Activated T-helper 1 cell treated with anti-CD3 and anti-CD28 coated beads, Interleukin-2, amount 50 U/mL, for 16 hours (primary cell): ENCODE measurements around the gene MORN5.

Experiments used
- DNase-seq, 2 donors: peaks; one replicate each; pipeline ENCODE4 v3.0.0-alpha.2; 2020; ENCODE audit warnings: low read depth in 1 of 2, low spot score in 1 of 2

MORN5 gene

DNA sequence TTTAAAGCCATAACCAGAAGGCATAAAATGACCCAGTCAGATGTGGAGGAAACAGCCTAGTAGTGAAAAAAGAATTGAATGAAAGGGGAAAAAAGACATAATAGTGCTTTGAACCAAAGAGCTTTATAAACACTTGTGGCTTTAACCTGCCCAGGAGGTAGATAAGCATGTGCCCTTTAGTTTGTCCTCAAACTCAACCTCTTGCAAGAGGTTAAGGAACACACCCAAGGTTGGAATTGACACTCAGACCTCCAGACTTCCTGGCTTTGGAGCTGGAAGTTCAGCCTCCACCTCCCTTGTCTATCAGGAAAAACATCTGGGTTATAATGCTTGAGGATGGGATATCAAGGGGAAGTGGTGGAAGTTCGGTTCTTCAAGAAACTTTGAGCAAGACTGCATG, 16.4 kb upstream of the MORN5 start:
- DNase-seq = no peak

DNA sequence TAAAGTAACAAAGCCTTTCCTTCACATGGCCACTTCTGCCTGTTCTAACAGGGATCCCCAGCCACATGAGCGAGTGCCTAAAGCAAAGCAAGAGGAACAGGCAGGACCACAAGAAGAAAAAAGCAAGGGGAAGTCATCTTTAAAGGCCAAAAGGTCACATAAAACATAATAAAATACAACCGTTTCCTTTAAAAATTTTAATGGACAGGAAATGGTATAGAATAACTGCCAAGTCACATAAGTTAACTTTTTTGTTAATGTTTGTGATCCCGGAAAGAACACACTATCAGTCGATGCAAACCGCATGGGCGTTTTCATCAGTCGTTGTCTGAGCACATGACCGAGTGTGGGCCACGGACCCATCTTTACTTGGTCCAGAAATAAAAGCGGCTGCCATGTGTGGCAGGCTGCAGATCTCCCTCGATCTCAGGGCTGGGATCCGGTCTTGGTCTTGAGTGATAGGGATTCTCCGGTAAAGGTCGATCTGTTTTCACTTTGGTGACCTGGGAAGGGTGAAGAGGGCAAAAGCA, 15.8 kb upstream of the MORN5 start:
- no peak for DNase-seq

DNA sequence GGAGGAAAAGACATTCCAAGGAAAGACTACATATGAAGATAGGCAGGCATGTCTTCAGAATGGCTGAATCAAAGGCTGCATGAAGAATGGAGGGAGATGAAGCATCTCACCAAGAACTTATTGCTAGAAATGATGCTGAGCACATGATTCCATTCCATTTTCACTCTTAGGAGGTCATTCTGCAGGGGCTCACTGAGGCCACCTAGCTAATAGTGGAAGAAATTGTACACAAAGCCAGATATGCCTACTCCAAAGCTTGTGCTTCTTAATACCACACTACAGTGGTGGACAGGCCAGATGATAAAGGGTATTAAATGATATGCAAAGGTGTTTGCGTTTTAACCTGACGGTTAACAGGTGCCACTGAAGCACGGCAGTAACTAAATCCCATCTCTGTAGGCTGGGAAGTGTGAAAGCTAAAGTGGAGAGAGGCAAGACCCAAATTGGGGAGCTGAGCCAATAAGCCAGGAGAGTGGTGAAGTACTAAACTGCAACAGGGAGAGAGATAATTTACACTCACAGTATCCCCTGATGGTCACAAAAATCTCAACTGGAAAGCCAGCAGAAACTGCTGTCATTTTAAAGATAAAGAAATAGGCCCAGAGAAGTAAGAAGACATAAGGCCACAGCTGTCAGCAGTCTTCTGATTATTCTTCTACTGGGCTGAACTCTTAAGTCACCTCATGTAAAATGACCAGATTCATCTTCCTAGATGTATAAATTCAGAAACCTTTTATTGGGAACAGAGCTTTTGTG, 14.7 kb upstream of the MORN5 start:
- DNase-seq = no peak

DNA sequence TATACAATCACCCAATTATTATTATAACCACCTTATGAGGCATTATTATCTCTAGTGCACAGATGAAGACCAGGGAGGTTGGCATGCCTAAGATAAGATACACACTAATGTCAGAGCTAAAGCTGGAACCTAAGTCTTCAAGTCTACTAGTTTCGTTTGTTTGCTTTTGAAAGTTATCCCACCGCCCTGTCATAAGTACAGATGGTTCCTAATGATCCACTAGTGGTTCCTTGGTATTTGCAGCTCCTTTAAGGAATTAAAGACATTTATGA, 14.2 kb upstream of the MORN5 start:
- DNase-seq = no peak

DNA sequence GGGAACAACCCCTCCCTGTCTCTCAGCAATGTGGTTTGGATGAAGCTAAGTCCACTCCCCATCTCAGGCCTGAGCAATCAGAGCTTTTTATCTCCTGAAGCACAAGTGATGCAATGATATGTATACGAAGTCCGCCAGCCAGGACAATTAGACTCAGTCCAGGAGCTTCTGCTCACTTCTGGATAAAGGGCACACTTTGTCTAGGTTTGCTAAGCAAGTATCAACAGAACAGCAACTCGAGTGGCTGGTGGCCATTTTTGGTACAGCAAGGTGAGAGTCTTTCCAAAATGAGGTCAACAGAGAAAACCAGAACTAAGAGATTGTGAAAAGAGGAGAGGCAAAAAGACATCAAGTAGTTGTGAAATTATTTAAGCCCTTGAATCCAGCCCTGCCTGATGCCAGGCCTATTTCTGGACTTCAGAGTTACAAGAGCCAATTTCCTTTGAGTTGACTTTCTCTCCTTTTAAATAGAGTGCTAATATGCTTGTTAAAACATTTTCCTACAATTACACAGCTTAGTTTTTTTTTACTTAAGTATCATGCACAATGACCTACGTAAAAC, 8.4 kb upstream of the MORN5 start:
- DNase-seq = no peak

DNA sequence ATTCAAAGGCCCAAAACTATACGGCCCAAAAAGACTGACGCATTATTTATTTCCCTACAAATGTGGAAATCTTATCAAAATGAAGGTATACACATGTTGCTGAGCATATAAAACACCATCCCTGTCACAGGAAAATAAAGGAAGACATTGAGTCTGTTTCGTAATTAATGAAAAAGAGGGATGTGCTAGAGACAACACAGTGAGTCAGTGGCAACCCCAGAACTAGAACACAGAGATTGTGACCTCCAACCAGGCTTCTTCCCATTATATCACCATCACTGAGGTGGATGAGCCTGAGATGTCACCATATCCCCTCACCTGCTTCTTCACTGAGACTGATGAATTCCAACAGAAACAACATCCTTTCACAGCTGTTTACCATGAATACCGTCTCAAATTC, 3.9 kb upstream of the MORN5 start:
- no peak for DNase-seq

DNA sequence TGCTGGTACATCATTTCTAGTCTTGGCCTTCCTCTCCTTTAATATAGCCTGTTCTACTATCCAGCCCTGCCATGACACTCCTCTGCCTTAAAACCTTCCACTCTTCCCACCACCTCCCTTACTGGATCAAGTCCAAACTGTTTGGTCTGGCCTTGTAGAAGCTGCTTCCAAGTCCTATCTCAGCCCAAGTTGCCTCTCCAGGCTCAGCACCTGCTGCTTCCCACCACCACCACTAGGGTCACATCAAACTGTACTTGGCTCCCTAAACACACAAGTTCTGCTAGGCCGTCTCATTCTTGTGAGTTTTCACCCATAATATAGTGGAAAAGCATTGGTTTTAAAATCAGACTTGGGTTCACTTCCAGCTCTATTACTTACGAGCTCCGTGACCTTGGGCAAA, 1.5 kb upstream of the MORN5 start:
- DNase-seq = no peak

DNA sequence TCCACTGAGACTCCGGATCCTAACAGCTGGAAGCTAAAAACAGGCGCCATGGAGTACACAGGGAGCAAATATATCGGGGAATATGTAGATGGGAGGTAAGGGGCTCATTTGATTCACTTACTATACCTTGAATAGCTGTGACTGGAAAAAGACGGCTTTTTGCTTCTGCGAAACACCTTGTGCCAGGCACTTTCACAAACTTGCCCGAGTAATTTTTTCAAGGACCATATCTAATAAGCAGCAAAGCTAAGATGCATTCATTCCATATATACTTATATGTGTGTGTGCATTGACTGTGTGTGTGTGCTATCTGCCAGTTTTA, 178 bp downstream of the MORN5 start:
- DNase-seq = no peak

DNA sequence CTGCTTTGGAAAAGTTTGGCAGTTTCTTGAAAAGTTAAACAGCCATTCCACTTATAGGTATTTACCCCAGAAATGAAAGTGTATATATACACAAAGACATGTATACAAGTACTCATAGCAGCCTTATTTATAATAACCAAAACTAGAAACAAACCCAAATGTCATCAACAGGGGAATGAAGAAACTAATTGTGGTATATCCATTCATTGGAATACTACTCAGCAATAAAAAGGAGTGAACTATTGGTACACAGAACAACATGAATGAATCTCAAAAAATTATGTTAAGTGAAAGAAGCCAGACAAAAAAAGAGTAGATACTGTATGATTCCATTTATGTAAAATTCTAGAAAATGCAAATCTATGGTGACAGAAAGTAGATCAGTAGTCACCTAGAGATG, 2.7 kb downstream of the MORN5 start:
- no peak for DNase-seq

DNA sequence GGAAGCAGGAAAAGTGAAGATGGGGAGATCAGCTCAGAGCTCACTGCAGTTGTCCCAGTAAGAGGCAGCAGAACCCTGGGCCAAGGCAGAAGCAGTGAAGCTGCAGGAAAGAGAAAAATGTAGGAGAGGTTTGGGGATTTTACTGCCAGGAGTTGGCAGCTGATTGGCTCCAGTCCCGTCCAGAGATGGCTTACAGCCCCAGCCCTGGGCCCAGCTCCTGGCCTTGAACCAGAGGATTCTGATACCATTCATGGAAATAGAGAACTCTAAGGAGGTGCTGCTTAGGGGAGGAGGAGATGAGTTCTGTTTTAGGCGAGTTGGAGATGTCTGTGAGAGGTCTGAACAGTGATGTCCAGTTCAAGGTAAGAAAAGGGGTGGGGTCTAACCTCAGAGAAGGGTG, 4.6 kb downstream of the MORN5 start:
- no peak for DNase-seq

DNA sequence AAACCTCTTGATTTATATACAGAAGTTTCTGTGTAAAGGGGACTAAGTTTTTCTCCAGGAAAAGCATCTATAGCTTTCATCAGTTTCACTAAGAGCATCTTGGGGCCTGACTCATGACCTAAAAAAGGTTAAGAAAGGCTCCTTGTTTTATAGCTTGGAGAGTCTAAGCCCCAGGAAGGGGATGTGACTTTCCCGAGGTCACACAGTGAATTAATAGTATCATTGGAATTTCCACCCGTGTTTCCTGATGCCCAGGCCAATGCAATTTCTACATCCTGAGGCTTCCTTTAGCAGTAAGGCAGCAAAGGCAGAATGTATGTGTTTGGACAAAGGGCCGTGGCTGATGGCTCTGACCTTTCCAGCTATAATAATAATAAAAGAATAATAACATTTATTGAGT, 8.6 kb downstream of the MORN5 start:
- DNase-seq = no peak

DNA sequence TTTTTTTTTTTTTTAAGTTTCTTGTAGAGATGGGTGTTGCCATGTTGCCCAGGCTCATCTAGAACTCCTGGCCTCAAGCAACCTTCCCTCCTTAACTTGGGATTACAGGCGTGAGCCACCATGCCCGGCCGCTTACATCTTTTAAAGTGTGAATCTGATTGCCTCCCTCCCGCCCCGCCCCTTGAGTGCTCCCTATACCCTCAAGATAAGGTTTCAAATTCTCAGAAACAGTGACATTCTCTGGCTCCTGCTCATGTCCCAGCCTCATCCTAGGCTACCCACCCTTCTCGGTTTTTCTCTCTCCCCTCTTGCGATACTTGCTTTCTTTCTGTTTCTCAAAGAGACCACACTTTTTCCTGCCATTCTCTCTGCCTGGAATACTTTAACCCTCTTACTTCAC, 12.4 kb downstream of the MORN5 start:
- no peak for DNase-seq

DNA sequence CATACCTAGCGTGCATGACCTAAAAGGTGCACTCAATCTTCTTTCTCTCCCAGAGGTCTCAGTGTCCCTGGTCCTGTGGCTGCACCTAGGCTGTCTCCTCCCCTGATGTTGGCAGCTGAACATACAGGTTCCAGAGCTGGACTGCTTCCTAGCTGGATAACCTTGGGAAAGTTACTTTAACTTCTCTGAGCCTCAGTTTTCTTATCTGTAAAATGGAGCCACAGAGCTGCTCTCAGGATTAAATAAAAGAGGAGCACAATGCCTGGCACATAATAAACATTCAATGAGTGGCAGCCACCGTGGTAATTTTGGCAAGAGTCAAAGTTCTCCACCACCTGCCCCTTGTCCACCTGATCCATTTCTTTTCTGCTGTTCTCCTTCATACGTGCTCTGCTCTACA, 14.0 kb downstream of the MORN5 start:
- no peak for DNase-seq

DNA sequence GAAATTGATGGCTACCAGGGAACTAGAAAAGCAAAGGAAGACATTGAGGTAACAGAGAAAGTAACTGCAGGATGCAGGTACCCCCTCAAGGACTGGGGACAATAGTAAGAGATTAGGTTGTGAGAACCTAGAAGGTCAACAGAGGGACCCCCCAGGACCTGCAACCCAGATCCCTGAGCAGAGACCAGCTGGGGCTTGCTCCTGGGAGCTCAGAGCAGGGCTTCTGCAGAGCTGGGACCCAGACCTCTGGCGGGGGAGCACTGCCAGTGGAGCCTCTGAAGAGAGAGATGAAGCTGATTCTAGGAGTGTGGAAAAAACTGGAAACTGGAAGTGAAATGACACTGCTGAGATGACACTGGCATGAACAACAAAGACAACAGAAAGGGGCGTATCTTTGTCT, 17.2 kb downstream of the MORN5 start:
- no peak for DNase-seq

DNA sequence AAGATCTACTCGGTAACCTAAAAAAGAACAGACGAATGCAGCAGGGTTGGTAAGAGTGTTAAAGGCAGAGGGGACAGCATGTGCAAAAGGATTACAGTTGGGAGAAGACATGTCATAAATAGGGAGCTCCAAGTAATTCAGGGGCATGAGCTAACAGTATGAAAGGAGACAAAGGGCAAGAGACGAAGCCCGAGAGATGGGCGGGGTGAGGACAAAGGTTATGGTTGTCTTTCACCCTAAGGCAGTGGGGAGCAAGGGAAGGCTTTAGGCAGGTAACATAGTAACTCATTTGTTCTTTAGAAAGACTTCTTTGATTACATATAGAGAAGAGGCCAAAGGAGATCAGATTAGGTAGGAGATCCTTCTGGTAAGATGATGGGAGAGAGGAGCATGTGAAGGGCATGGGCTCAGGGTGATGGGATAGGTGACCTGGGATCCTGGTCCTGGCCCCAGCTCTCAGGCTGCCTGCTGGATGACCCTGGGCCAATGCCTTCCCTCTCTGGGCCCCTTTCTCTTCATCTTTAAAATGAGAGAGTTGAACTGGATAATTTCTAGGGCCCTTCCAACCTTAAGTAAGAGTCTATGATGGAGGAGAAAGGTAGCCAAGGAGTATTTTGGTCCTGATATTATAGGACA, 19.5 kb downstream of the MORN5 start:
- no peak for DNase-seq

DNA sequence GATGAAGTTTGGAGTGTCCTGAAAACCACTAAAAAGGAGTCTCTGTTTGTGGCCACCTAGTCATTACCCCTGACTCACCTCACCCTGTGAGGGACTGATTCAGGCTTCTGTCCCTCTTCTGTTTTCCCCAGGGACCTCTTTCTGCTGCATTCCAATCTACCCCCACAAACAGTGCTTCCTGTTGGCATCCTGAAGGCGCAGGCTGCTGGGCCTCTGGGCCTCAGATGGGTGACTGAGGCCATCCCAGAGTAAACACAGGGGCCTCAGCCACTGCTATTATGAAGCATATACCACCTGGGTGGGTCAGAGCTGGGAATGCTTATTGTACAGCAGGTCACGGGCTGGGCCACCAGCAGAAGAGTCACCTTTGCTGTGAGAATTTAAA, 20.0 kb downstream of the MORN5 start:
- DNase-seq = no peak

DNA sequence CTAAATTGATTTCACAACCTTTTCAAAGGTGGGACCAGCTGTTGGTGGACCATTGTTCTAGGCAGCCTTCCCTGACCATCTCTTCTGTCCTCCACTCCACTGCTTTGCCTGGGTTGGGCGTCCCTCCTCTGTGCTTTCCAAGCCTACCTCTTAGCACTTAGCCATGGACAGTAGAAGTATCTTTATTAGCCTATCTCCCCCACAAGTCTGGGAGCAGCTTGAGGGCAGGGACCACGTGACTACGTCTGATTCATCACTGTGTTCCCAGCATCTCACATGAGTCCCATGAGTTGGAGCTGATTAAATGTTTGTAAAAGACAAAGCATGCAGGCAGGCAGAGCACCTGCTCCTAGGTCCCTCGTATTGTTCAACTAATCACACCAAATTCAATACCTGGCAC, 20.9 kb downstream of the MORN5 start:
- DNase-seq = no peak

DNA sequence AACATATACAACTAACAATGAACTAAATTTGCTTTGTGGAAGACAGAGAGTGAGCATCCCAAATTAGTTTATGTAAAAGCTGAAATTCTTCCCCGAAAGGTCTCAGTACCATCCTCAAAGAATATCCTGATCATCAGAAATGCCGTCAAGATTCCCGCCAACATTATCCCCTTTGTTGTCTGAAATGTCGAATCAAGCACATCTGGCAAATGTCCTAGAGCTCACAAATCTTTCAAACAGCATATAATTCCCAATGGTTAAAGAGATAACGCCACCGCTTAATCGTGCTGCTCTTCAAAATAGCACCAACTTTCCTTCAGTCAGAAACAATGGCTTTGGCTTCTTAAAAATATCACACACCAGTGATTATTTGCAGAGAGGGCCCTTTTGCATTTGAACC, 23.8 kb downstream of the MORN5 start:
- no peak for DNase-seq

DNA sequence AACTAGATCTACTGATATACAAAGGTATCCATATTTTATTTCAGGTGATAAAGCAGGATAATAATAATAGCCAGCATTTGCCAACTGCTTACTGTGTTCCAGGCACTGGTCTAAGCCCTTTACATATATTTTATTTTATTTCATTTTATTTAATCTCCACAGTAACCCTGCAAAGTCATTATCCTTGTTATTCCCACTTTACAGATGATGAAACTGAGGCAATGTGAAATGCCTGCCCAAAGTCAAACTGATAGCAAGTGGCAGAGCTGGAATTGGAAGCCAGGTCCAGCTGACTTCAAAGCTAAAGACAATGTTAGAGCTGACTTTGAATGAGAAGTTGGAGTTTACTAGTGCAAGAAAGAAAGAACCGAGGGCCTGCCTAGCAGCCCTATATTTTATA, 24.8 kb downstream of the MORN5 start:
- no peak for DNase-seq

DNA sequence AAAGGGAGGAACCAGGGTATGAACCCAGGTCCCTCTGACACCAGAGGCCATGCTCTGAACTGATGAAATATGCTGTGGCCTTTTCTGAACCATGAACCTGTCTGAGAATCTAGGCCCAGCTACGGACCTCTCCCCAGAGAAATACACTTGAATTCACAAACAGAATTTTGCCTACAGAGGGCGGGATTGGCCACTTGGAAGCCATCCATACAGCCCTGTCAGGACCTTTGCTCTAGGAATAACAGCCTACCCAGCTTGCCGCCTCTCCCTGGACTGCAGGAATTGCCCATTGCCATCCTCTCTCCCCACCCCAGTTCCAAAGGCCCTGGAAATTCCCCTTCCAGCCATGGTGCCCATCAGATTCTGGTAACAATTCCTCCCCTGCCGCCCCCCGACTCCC, 26.6 kb downstream of the MORN5 start:
- no peak for DNase-seq

DNA sequence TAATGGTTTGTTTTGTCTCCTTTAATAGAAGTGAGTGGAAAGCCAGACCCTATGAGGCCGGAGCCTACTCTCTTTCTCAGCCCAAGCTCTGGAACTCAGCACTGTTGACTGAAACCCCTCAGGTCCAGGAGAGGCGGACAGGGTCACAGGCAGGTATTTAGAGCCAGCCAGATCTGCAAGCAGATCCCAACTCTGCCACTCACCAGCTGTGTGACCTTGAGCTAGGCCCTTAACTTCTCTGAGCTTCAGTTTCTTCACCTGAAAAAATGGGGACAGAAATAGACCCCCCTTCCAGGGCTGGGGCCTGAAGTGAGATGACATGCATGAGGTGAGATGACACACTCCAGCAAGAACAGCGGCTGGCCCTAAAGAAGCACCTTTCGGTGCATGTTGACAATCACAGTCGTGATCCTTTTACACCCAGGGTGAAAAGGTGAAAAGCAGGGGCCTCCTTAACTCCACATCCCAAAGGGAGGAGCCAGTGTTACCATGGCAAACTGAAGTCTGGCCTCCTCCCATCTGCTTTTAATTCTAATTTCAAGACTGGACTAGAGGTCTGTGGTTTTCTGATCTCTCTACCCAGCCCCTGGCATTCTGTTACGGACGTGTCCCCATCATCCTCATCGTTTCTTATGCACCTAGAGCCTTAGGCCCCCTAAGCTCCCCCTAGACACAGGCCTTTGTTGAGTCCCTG, 27.2 kb downstream of the MORN5 start:
- DNase-seq = no peak

DNA sequence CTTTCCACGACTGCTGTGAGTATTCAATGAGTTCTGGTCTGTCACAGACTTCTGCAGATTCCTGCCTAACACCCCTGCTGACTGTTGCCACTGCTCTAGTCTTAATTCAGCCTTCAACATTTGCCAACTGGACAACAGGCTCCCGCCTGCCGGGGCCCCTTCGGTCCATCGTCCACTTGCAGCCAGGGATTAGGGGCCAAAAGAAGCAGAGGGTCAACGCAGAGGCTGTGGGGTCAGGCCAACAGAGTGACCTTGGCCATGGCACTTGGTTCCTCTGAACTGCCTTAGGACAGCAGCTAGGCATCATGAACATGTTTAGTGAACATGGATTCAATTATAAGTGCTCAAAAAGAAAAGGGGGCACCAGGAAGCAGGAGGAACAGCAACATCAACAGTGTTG, 28.7 kb downstream of the MORN5 start:
- no peak for DNase-seq
